CD4-positive, alpha-beta T cell treated with Interleukin-21 for 1 hour (primary cell): ENCODE results near the gene SGCA.
A peak's percentile ranks its signal among the peaks of the same experiment; 100 is the strongest.

ENCODE experiments used
- DNase-seq: peaks from one replicate; pipeline ENCODE4 v3.0.0-alpha.2; 2020

The SGCA gene

DNA sequence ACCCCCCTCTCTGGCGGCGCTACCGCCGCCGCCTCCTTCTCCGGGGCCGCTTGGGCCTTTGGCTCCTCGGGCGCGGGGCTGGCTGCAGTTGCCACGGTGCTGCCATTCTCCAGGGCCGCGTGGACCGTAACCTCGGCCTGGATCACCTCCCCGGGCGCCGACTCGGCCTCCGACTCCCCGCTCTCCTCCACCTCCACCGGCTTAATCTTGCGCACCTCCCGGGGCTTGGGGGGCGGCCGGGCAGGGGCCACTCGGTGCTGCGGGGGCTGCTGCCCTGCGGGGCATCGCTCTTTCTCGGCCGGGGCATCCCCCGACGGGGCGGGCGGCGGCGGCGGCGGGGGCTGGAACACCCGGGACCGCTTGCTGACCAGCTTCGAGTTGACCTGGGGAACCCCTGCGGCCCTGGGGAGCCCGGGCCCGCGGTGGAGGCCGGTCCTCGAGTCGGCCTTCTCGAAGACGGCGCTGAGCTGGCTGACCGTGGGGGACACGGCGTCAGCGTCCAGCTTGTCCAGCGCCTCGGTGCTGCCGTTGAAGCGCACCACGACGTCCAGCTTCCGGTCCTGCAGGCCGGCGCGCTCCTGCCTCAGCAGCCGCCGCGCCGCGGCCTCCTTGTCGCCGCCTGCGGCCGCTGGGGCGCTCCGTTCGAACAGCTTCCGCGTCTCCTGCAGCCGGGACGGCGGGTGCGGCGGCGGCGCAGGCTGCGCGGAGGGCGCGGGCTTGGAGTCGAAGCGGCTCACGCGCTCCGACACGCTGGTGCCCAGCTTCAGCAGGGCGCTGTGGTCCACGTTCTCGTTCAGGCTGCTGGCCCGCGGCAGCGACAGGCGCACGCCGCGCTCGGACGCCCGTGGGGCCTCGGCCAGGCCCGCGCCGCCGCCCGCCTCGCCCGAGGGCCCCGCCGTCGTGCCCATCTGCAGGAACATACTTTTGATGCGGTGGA is 16.1 kb upstream of the SGCA start:
- peak; percentile 59 for DNase-seq

DNA sequence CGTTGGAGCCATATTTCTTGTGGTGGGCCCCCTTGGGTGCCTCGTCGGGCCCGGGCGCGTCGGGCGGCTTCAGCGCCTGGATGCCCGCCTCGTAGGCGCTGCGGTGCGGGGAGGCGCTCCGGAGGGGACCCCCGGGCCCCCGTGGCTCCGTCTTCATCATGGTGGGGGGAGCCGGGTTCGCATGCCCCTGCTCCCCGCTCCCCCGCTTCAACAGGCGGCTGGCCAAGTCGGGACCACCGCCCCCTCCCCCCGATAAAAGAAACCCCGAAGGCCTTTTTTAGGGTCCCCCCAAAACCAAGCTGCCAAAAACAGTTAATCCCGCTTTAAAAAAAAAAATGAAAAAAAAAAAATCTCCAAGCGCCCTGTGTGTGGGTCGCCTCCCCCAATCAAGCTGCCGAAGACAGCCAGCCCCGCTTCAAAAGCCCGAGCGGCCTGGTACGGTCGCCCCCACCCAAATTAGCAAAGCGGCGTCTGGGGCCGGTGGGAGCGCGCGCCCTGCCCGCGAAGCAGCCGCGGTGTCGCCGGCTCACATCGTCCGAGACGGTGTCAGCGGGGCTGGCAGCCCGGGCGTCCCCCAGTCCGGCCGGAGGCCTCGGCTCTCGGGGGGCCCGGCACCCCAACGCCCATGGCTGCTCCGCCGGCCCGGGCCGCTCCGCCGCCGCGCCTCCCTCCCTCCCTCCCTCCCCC is 15.3 kb upstream of the SGCA start, which contains the start of gene PPP1R9B:
Gene PPP1R9B, minus strand, starts transcription at position 324 of the 687 bp plus-strand sequence. Its CDS starts 164 bp downstream, at position 160.
- DNase-seq: no peak

DNA sequence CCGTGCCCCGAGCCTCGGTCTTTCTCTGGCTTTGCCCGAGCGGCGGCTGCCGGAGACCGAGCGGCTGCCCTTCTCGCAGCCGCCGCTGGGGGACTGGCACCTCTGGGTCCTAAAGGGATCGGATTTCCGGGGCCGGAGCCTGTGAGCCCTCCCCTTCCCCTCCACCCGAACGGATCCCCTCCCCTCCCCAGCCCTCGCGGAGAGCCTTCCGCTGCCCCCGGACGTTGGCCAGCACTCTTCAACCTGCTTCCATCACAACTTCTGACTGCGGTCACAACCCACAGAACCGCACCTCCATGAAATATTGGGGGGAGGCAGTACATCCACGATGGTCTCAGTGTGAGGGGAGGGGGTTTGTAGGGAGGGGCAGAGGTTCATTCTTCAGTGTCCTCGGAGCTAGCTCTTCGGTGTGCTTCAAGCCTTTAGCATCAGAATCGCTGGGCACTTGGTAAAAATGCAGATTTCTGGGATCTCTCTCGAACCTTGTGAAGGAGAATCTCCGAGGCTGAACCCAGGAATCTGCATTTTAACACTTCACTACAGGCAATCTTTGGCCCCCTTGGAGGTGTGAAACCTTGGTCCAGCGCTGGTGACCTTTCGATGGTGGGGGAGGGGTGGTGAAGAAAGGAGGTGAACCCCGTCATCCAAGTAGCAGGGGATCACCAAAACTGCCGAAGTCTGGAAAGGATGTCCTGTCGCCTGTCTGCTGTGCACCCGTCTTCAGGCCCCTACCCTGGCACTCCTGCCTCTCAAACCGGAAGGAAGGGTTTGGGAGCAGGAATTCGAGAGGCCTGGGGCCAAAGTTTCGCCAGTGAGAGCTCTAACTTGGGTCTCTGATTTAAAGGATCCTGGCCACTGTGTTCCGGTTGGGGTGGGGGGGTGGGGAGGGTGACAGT is 14.5 kb upstream of the SGCA start:
- peak; percentile 91 for DNase-seq

DNA sequence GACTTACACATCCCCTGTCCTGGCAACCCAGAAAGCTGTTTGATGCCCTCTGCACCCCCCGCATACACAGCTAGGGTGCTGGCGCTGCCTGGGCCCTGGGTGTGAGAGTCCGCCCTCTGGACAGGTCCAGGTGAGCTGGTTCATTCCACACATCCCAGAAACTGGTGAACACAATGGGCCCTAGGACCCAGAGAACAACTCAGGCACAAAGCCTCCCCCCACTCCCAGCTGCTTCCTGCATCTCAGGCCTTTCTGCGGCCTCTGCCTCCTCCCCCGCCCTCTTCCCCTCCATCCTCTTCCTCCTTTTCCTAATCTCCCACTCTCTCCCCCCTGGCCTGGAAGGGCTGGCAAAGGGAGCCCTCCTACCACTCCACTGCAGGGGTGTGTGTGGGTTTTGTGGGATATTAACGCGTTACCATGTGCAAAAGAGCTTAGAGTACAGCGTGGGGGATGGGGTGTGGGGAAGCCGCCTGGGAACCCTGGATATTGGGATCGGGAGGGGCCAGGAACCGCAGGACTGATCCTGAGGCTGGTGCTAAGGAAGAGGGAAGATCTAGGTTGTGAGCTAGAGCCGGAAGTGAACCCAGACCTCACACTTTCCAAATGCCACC is 13.8 kb upstream of the SGCA start:
- DNase-seq: peak; percentile 54

DNA sequence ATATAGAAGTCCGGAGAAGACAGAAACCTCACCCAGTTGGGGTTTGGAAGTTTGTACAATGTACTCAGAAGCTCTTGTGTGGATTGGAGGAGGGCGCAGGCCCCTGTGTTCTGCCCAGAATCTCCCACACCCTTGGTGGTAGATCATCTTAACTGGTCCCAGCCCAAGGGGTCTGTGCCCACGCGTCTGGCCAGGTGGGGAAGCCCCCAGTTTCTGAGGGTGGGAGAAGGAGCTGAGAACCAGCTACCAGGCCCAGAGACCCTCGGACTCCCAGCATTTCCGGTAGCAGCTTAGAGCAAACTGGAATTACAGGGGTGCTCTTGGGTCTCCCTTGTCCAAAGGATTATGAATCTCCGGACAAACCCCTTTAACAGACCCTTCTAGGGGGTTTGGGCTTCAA is 13.1 kb upstream of the SGCA start:
- no peak for DNase-seq

GRCh38 chr17:50153650-50154575 is 11.9 kb upstream of the SGCA start:
- DNase-seq: no peak

DNA sequence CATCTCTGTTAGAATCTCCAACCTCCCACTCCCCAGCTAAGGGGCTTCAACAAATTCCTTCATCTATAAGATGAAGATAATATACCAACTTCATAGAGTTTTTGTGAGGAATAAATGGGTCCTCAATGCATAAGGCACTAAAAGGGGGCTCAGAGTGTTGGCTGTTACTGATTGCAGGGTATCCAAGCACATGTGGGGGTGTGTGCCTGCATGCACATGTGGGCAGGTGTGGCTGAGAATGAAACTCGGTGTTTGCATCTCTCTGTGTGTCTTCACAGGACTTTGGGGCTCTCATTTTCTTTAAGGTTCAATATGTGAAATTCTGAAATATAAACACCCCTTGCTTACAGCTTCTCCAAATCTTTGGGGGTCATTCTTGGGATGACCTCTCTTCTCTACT is 11.2 kb upstream of the SGCA start:
- DNase-seq: no peak

DNA sequence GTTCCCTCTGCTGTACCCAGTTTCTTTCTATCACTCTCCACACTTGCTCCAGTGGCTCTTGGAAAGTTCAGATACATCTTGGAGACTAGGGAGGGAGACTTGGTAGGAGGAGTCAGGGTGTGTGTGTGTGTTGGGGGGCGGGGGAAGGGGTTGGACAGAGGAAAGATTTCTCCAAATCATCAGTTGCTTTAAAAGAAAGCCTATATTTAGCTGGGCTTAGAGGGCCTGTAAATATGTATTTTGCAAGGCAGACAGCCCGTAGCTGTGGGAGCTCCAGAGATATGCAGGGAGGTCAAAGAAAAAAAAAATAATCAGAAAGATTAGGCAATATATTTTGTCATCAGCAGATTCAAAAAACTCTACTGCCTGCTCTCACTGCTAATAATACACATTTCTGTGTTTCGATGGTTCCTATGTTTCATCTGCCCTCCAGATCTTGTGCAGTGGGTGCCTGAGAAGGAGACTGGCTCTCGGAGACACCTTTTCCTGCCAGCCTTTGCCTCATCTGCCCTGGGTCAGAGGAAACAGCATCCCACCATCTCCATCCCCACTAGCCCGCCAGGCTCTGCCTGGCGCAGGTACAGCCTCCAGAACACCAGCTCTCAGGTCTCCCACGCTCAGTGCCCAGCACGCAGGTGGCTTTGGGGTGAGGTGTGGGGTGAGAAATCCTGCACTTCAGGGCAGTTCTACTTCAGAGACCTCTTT is 10.5 kb upstream of the SGCA start:
- no peak for DNase-seq

DNA sequence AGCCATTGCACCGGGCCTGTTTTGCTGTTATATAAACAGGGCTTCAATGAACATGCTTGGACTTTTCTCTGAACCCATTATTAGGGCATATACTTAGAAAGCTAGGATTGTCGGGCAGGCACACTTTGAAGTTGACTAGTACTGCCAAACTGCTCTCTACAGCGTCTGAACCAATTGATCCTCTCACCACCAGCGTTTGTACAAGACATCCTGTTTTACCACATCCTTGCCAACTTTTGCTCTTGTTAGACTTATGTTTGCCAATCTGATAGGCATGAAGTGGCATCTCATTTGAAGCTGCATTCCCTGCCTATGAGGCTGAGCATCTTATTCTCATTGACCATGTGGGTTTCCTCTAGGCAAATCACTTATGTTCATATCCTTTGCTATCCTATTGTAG is 7.9 kb upstream of the SGCA start:
- DNase-seq: peak; percentile 29

DNA sequence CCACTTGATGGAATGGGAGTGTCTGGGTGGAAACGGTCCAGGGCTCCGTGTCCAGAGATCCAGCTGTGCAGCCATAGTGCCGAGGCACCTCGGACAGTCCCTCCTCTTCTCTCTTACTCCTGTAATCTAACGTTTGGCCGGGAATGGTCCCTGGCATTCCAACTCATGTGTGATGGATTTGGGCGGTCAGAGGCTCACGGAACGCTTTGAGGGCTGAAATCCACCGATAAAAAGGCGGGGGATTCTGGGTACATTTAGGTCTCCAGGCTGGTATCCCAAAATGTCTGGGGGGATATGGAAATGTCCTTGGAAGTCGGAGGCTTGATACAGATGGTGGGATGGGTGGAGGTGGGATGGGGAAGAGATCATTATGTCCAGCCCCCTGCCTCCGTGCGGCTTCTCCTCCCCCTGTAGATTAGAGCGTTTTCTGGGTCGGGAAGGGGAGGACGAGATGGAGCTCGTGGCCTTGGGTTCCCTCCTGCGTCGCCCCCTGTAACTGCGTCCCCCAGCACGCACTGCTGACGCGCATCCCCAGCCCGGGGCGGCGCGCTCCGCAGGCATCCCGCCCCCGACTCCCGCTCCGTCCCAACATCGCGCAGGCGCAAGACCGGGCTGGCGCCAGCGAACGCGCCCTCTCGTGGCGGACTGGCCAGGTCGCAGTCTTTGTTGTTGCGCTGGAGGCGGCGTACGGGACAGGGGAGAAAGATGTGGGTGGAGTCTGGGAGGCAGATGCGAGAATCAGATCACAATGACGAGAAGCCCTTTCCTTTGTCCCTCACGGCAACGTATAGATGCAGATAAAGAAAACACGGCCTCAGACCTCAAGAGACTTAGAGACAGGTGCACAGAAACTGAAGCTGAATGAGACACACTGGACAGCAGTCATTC is 4.5 kb upstream of the SGCA start:
- DNase-seq: peak; percentile 96

DNA sequence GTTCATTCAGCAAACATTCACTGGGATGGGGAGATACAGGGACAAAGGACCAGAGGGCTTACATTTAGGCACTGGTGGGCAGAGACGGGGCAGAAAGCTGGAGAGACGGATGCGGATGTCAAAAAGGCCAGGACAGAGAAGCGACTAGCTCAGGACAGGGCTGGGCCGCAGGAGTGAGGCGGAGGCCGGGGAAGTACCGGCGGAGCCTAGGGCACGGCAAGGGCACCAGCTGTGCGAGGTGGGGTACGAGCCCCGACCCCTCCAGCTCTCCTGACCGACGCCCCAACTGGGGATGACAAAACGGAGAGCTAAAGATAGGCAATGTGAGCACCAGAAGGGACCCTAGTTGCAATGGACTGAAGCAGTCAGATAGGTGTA is 3.9 kb upstream of the SGCA start:
- no peak for DNase-seq

GRCh38 chr17:50162466-50163254 is 3.1 kb upstream of the SGCA start:
- DNase-seq: peak; percentile 32

DNA sequence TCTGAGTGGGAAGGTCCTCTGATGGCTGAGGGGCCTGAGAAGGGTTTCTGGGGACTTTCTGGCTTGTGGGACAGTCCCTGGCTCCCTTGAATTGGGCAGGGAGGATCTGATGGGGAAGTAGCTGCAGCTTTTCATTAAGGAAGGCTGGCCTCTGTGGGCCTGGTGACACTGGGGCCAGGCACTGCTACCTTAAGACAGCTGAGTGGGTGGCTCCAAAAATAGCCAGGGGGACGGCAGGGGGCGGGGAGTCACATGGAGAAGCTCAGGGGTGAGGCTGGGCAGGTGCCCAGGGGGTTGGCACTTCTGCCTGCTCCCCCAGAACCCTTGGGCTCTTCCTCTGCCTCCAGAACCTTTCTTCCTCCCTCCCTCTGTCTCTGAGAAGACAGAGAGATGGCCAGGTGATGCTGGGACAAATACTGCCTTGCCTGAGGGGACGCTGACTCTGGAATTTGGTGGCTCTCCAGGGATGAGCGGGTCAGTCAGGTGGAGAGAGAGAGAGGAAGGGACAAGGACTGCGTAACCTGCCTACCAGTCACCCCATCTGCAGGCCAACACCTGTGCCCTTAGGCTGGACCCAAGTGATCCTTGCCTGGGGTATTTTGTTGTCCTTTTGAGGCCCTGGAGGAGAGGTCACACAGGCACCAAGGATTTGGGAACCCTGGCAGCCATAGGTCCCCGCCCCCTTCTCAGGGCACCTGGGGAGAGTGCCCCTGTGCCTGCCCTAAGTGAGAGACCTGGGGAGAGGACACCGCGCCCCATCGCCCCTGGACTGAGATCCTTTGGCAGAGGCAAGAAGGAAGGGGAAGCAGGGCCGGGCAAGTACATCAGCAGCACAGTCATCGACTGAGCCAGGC is 1.7 kb upstream of the SGCA start:
- DNase-seq: no peak

DNA sequence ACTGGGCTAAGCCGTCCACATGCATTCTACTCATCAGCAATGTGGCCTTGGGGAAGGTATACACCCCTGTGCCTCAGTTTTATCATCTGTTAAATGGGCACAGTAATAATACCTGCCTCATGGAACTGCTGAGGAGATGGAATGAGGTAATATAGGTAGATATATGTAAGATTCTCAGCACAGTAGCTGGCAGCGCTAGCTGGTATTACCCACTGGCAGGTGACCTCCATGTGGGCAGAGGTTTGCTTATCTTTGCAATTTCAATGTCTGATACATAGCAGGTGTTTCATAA is 1.2 kb upstream of the SGCA start:
- no peak for DNase-seq

DNA sequence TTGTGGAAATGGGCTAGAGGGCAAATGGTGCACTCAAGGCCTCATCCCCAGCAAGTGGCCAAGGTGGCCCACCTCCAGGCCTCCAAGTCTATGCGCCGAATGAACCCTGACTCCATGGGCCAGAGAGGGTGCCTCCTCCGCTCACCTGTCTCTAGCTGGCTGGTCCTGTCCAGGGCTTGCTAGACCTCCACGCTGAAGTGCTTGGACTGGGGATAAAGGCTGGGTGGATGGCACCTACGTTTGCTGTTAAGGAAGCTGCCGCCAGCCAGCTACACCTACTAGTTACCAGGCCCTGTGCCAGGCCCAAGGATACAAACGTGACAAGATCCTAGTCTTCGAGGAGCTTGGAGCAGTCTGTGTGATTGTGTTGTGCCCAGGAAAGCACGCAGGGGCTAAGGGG is 739 bp upstream of the SGCA start:
- DNase-seq: no peak

DNA sequence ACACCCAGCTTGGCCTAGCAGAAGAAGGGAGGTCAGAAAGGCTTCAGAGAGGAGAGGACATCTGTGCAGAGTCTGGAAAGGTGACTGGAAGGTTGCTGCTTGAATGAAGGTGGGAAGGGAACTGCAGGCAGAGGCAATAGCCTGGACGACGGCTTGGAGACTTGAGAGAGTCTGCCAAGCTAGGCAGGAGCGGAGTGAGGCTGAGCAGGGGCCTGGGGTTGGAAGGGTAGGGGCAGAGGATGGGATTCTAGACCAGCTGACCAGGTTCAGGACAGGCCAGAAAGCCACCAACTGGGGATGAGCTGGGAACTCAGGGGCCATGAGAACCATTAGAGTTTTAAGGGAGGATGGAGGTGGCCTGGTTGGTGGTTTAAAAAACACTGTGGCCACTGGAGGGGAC is 339 bp upstream of the SGCA start:
- no peak for DNase-seq

- DNase-seq: no peak
These were observed 845 bp downstream of the SGCA start for GRCh38 chr17:50166518-50167181.

- DNase-seq: no peak
These were observed 1.6 kb downstream of the SGCA start for GRCh38 chr17:50167371-50167770.
